Vagina (tissue), 2 donors: Measurements from ENCODE around the gene OXA1L.

Source experiments
- POLR2A ChIP-seq, 2 donors: fragments of 450-650 bp; IDR thresholded peaks; one replicate each; pipeline ENCODE4 v1.6.1; 2017; ENCODE audit warnings: antibody characterized with exemption in 2 of 2, mild to moderate bottlenecking in 2 of 2, moderate library complexity in 2 of 2
- TF ChIP-seq, protein P1 (sequence below), 3 experiments: fragments of 450-650 bp in 2 of 3; fragments of 200-600 bp in 1 of 3; sonication (generic) in 1 of 3; IDR thresholded peaks; one replicate each; pipeline ENCODE4 v1.5.1; 2017 to 2019; ENCODE audit warnings: antibody characterized with exemption in 3 of 3, mild to moderate bottlenecking in 2 of 3, moderate library complexity in 2 of 3

DNA sequence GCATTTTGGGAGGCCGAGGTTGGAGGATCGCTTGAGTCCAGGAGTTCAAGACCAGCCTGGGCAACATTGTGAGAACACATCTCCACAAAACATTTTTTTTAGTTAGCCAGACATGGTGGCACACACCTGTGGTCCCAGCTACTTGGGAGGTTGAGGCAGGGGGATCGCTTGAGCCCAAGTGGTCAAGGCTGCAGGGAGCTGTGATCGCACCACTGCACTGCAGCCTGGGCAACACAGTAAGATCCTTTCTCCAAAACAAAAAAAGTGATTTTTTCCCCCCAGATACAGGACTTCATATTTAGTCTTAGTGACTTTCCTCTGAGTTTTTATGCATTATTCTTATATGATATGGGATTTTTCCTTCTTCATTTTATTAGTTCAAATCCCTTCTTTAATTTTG lies 20.2 kb downstream of the OXA1L start:
- no peak for TF ChIP-seq POLR2A (IDR thresholded peaks at IDR 0.05)
- TF ChIP-seq, protein P1, sequence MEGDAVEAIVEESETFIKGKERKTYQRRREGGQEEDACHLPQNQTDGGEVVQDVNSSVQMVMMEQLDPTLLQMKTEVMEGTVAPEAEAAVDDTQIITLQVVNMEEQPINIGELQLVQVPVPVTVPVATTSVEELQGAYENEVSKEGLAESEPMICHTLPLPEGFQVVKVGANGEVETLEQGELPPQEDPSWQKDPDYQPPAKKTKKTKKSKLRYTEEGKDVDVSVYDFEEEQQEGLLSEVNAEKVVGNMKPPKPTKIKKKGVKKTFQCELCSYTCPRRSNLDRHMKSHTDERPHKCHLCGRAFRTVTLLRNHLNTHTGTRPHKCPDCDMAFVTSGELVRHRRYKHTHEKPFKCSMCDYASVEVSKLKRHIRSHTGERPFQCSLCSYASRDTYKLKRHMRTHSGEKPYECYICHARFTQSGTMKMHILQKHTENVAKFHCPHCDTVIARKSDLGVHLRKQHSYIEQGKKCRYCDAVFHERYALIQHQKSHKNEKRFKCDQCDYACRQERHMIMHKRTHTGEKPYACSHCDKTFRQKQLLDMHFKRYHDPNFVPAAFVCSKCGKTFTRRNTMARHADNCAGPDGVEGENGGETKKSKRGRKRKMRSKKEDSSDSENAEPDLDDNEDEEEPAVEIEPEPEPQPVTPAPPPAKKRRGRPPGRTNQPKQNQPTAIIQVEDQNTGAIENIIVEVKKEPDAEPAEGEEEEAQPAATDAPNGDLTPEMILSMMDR (IDR thresholded peaks at IDR 0.05) = no peak
